Measurements from ENCODE around the gene STC2.

The STC2 gene

GRCh38 chr5:173265433-173265832 is 62.8 kb downstream of the STC2 start:
- Histone ChIP-seq H4K20me1 (ENCODE audit: insufficient read depth, low read length) (no peaks in the 10 kb centered on the region), H3K9ac (ENCODE audit: low read length) (no peak overlapping the region), H3K4me2 (ENCODE audit: low read length) (no peak overlapping the region), H3K9me2 (ENCODE audit: low read depth, low read length) (no peaks in the 10 kb centered on the region), H3K9me3 (ENCODE audit: low read length) (no peaks in the 10 kb centered on the region), H3K79me2 (ENCODE audit: insufficient read depth, low read length) (no peaks in the 10 kb centered on the region), H3K36me3 (ENCODE audit: insufficient read depth, low read length) (no peaks in the 10 kb centered on the region), H2AFZ (ENCODE audit: low read length) (no peak overlapping the region), H3F3A (ENCODE audit: insufficient read depth, low read length) (no peaks in the 10 kb centered on the region), H3K27me3 (ENCODE audit: insufficient read depth, low read length) (0 out of 2 replicates have a peak, but pooled peaks cover 4% of the 10 kb centered on the region), H3K4me3 (ENCODE audit: low read depth, low read length, poor library complexity, severe bottlenecking) (no peak overlapping the region), H3K4me1 (ENCODE audit: insufficient read depth, low read length, severe bottlenecking) (no peaks in the 10 kb centered on the region), H3K27ac (ENCODE audit: low read depth, low read length, poor library complexity, severe bottlenecking) (no peak overlapping the region)
- no peak for TF ChIP-seq CTCF (IDR thresholded peaks at IDR 0.05; ENCODE audit: low read length)
- TF ChIP-seq EZH2 (IDR thresholded peaks at IDR 0.05; ENCODE audit: borderline replicate concordance, low read length) = no peak
